HG03196 (cell line): Measurements from ENCODE around the gene GLIS1.
"Not testable (repeated sequence)": the region's sequence is repeated elsewhere in the genome, so short reads cannot be mapped to it uniquely, and the experiment has no call there.

Experiments
- ATAC-seq: cut with Tn5 transposase; IDR thresholded peaks from one replicate; pipeline ENCODE4 v1.9.1; 2021; ENCODE audit not compliant: unreplicated experiment

Gene GLIS1

GRCh38 chr1:53654216-53655210, 84.5 kb downstream of the GLIS1 start:
- ATAC-seq = no peak

DNA sequence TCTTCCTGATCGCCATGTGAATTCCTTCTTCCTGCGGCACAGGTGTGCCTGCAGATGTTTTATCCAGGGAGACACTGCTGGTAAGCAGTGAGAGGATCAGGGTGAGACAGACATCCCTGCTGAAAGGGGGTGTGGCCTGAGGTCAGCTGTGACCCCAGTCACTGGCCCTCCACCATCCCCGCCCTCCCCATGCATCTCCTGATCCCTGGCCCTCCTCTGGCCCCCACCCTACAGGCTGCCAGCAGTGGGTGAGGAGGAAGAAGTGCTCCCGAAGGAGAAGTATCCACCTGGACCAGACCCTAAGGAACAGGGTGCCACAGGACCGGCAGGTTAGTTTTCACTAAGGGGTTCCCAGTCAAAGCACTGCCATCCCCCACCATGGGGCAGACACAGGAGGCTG, 85.3 kb downstream of the GLIS1 start:
- no peak for ATAC-seq

GRCh38 chr1:53653200-53653575, 85.8 kb downstream of the GLIS1 start:
- no peak for ATAC-seq

GRCh38 chr1:53652441-53653199, 86.3 kb downstream of the GLIS1 start:
- ATAC-seq = no peak

DNA sequence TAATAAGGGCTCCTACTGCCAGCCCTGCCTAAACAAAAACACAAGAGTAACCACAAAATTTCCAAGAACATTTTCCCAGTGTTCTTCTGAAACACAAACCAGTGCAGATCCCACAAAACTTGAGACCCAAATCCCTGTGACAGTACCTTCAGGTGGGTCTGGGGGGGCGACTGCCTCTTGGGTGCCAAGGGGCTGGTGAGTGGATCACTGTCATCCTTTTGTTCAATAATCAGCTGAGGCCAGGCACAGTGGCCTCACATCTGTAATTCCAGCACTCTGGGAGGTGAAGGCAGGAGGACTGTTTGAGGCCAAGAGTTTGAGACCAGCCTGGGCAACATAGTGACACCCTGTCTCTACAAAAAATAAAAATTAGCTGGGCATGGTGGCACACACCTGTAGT, 87.6 kb downstream of the GLIS1 start:
- no peak for ATAC-seq

DNA sequence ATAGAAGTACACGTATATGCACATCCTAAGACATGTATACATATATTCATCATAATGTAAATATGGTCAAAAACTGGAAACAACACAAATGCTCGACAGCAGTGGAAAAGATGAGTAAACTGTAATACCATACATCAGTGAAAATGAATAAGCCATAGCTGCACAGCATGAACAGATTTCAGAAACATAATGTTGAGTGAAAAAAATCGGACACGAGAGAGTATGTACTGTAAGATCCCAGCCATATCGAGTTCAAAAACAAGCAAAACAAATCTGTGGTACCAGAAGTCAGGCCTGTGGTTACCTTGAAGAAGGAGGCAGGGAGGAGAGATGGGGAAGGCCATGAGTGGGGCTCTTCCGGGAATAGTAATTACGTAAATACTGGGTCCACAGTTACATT, 90.4 kb downstream of the GLIS1 start:
- ATAC-seq = no peak

GRCh38 chr1:53647915-53648314, 91.0 kb downstream of the GLIS1 start:
- ATAC-seq = not testable (repeated sequence)

DNA sequence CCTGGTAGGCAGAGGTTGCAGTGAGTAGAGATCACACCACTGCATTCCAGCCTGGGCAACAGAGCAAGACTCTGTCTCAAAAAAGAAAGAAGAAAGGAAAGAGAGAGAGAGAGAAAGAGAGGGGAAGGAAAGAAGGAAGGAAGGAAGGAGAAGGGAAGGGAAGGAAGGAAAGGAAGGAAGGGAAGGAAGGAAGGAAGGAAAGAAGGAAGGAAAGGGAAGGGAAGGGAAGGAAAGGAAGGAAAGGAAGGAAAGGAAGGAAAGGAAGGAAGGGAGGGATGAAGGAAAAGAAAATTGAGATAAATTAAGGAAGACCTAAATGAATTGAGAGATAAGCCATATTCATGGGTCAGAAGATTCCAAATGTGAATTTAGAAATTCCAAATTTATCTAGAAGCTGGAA, 92.2 kb downstream of the GLIS1 start:
- ATAC-seq = no peak

GRCh38 chr1:53645690-53646078, 93.3 kb downstream of the GLIS1 start:
- no peak for ATAC-seq

GRCh38 chr1:53644909-53645689, 93.9 kb downstream of the GLIS1 start:
- ATAC-seq = no peak

DNA sequence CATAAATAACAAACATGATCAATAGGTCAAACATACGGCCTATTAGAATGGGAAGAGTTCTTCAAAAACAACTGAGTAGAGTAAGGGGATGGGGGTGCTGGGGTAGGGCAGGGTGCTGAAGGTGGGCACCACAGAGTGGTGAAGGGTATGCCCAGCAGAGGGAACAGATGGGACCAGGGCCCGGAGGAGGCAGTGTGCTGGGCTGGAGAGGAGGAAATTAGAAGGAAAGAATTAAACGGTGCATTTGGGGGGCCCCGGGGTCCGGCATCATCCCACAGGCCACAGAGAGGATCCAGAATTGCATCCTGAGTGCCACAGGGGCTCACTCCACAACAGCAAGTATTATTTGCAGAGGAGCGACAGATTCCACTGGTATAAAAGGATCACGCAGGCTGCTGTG, 94.5 kb downstream of the GLIS1 start:
- ATAC-seq = no peak

- ATAC-seq = no peak
Measured at GRCh38 chr1:53643881-53644390, 95.0 kb downstream of the GLIS1 start.

- no peak for ATAC-seq
Measured at GRCh38 chr1:53643041-53643880, 95.7 kb downstream of the GLIS1 start.

DNA sequence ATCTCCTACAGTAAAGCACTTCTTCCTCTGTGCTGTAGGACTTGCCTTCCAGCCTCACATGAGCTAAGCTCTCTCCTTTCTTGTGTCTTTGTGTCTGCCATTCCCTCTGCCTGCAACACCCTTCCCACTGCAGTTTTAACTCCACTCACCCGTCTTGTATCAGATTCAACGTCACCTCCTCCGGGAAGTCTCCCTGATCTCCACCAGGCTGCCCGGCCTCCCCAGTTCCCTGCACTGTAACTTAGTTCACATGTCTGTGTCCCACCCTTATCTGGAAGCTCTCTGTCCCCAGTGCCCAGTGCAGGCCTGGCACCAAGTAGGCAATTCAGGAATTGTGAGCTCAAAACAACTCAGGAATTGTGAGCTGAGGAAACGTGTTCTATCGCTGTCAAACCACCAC, 96.4 kb downstream of the GLIS1 start:
- no peak for ATAC-seq

GRCh38 chr1:53642215-53642555, 96.8 kb downstream of the GLIS1 start:
- no peak for ATAC-seq

- ATAC-seq = no peak
Measured at GRCh38 chr1:53641481-53642214, 97.3 kb downstream of the GLIS1 start.

- ATAC-seq = no peak
Measured at GRCh38 chr1:53640701-53641075, 98.3 kb downstream of the GLIS1 start.

GRCh38 chr1:53639996-53640700, 98.8 kb downstream of the GLIS1 start:
- ATAC-seq = no peak

GRCh38 chr1:53639251-53639763, 99.7 kb downstream of the GLIS1 start:
- no peak for ATAC-seq
